AG10803 (cell line): ENCODE measurements around the gene MPP4.
A peak's percentile ranks its signal among the peaks of the same experiment; 100 is the strongest.

Experiments used
- DNase-seq: peaks from one replicate; pipeline ENCODE4 v3.0.0; 2010; ENCODE audit warnings: low read depth
- H3K4me3 ChIP-seq: 2 replicates; pipeline ENCODE4 v1.5.1; 2011; ENCODE audit warnings: mild to moderate bottlenecking, low read length, control low read depth
- CTCF ChIP-seq: conservative IDR thresholded peaks from 2 replicates; pipeline ENCODE4 v1.5.1; 2011; ENCODE audit warnings: mild to moderate bottlenecking, low read length, control low read depth, inconsistent platforms

The MPP4 gene

GRCh38 chr2:201633661-201634249, 64.7 kb downstream of the MPP4 start:
- no peak overlapping the region for H3K4me3 ChIP-seq
- TF ChIP-seq CTCF = no peak
- DNase-seq = no peak

GRCh38 chr2:201631041-201631440, 67.4 kb downstream of the MPP4 start:
- TF ChIP-seq CTCF = no peak
- no peak for DNase-seq
- H3K4me3 ChIP-seq = no peak overlapping the region

- TF ChIP-seq CTCF = no peak
- no peak for DNase-seq
- no peak overlapping the region for H3K4me3 ChIP-seq
These were observed 67.9 kb downstream of the MPP4 start for GRCh38 chr2:201630577-201630976.

- peak; percentile 62 for DNase-seq
- no peak overlapping the region for H3K4me3 ChIP-seq
- TF ChIP-seq CTCF = no peak
These were observed 69.9 kb downstream of the MPP4 start for GRCh38 chr2:201628545-201628944.

GRCh38 chr2:201622306-201622970, 76.0 kb downstream of the MPP4 start:
- H3K4me3 ChIP-seq = no peak overlapping the region
- no peak for DNase-seq
- TF ChIP-seq CTCF = no peak

- TF ChIP-seq CTCF = no peak
These were observed 77.0 kb downstream of the MPP4 start for GRCh38 chr2:201621293-201621999.

More at GRCh38 chr2:201621293-201621999, 77.0 kb downstream of the MPP4 start:
- H3K4me3 ChIP-seq = no peak overlapping the region
- DNase-seq = no peak
